ENCODE measurements around the gene CD2BP2.
A peak's percentile ranks its signal among the peaks of the same experiment; 100 is the strongest.

Gene CD2BP2

GRCh38 chr16:30380803-30381208, 25.7 kb upstream of the CD2BP2 start:
- TF ChIP-seq CTCF (conservative IDR thresholded peaks at IDR 0.05; ENCODE audit: low read length), result no peak
- no peak for DNase-seq (ENCODE audit: low read depth)
- H3K4me3 ChIP-seq (ENCODE audit: low read length), result no peak overlapping the region

GRCh38 chr16:30380072-30380802, 25.1 kb upstream of the CD2BP2 start:
- no peak for TF ChIP-seq CTCF (conservative IDR thresholded peaks at IDR 0.05; ENCODE audit: low read length)
- DNase-seq (ENCODE audit: low read depth), result no peak
- no peak overlapping the region for H3K4me3 ChIP-seq (ENCODE audit: low read length)

- peak overlapping the region; percentile 91 for H3K4me3 ChIP-seq (ENCODE audit: low read length)
- no peak for TF ChIP-seq CTCF (conservative IDR thresholded peaks at IDR 0.05; ENCODE audit: low read length)
- DNase-seq (ENCODE audit: low read depth), result no peak
These were observed 24.2 kb upstream of the CD2BP2 start for GRCh38 chr16:30379158-30379783.

GRCh38 chr16:30378236-30379157, 23.4 kb upstream of the CD2BP2 start:
- DNase-seq (ENCODE audit: low read depth), result peak; percentile 97
- TF ChIP-seq CTCF (conservative IDR thresholded peaks at IDR 0.05; ENCODE audit: low read length), result peak; percentile 33
- peak overlapping the region; percentile 91 for H3K4me3 ChIP-seq (ENCODE audit: low read length)

- peak; percentile 87 for DNase-seq (ENCODE audit: low read depth)
- H3K4me3 ChIP-seq (ENCODE audit: low read length), result peak overlapping the region; percentile 66
- no peak for TF ChIP-seq CTCF (conservative IDR thresholded peaks at IDR 0.05; ENCODE audit: low read length)
These were observed 22.7 kb upstream of the CD2BP2 start for GRCh38 chr16:30377812-30378235.

GRCh38 chr16:30377050-30377811, 22.1 kb upstream of the CD2BP2 start:
- peak overlapping the region; percentile 66 for H3K4me3 ChIP-seq (ENCODE audit: low read length)
- no peak for TF ChIP-seq CTCF (conservative IDR thresholded peaks at IDR 0.05; ENCODE audit: low read length)
- DNase-seq (ENCODE audit: low read depth), result no peak

Measured in AG10803 (cell line).